ENCODE results near the gene TMEM91.
"Not testable (repeated sequence)": the region's sequence is repeated elsewhere in the genome, so short reads cannot be mapped to it uniquely, and the experiment has no call there.

The TMEM91 gene

GRCh38 chr19:41353466-41354342, 22.6 kb upstream of the TMEM91 start, which contains the start of gene TGFB1:
TGFB1 (minus strand) TSS chr19:41353922; CDS start chr19:41353044, 878 bp downstream.
- DNase-seq (ENCODE audit: low read depth in 2 of 2) = peak; percentile 82 to 86

- no peak for DNase-seq (ENCODE audit: low read depth in 2 of 2)
These were observed 21.9 kb upstream of the TMEM91 start for GRCh38 chr19:41354343-41354953.

- DNase-seq (ENCODE audit: low read depth in 2 of 2) = no peak
These were observed 21.3 kb upstream of the TMEM91 start for GRCh38 chr19:41355035-41355434.

GRCh38 chr19:41355802-41356201, 20.5 kb upstream of the TMEM91 start:
- DNase-seq (ENCODE audit: low read depth in 2 of 2) = no peak

DNA sequence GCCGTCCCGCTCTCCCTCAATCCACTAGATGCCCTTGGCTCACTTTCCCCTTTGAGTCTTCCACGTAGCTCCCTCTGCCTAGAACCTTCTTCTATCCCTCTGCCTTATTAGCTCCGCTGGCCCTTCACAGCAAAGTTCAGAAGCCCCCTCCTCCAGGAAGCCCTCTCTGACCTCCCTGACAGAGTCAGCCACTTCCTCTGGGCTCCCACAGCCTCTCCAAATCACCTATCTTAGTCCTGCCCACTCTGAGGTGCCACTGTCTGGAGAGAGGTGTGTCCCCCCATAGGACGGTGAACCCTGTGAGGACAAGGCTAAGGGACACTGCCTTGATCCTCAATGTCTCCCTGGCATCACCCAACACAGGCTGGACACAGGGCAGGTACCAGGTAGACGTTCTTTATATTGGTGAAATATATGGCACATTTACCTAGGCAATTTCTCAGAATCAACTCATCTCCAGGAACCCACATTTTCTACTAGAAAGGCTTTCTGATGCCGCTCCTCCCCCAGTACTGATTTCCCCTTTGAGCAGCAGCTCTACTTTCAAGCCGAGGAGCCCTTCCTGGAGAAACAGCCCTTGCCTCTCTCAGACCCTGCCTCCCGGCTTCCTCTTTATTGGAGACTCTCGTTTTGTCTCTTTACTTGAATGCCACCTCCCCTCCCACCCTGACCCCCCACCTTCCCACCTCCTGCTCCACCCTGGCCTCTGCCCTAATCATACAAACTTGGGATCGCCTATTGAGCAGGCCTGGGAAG, 19.2 kb upstream of the TMEM91 start:
- DNase-seq (ENCODE audit: low read depth in 2 of 2) = no peak

GRCh38 chr19:41357746-41358145, 18.6 kb upstream of the TMEM91 start:
- DNase-seq (ENCODE audit: low read depth in 2 of 2) = no peak

DNA sequence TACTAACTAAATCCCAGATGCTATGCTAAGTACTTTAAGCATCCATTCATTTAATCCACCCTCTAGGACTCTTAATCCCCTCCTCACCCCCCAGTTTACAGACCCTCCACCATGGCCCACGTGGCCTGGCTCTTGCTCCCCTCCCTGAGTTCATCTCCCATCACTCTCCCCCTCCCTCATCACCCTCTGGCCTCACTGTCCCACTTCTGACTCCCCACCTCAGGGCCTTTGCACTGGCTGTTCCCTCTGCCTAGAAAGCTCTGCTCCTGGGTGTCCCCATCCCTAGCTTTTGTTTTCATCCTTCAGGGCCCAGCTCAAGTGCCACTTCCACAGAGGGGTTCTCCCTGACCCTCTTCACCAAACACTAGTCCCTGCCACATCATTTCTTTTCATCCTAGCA, 16.6 kb upstream of the TMEM91 start:
- DNase-seq (ENCODE audit: low read depth in 2 of 2) = no peak

GRCh38 chr19:41362143-41362847, 14.0 kb upstream of the TMEM91 start:
- no peak for DNase-seq (ENCODE audit: low read depth in 2 of 2)

DNA sequence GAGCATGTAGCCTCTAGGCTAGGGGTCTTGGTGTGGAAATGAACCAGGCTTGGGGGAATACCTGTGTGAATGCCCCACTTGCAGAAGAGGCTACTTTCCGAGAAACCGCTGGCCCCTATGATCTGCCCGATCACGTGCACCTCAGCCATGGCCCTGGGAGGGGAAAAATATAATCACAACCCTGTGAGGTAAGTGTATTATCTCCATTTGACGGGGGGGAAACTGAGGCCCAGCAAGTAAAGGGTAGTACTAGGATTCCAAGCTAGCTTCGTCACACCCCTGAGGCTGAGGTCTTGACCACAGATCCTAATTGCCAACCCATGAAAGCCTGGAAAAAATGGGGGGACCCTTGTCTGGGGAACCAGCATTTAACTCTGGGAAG, 13.0 kb upstream of the TMEM91 start:
- no peak for DNase-seq (ENCODE audit: low read depth in 2 of 2)

DNA sequence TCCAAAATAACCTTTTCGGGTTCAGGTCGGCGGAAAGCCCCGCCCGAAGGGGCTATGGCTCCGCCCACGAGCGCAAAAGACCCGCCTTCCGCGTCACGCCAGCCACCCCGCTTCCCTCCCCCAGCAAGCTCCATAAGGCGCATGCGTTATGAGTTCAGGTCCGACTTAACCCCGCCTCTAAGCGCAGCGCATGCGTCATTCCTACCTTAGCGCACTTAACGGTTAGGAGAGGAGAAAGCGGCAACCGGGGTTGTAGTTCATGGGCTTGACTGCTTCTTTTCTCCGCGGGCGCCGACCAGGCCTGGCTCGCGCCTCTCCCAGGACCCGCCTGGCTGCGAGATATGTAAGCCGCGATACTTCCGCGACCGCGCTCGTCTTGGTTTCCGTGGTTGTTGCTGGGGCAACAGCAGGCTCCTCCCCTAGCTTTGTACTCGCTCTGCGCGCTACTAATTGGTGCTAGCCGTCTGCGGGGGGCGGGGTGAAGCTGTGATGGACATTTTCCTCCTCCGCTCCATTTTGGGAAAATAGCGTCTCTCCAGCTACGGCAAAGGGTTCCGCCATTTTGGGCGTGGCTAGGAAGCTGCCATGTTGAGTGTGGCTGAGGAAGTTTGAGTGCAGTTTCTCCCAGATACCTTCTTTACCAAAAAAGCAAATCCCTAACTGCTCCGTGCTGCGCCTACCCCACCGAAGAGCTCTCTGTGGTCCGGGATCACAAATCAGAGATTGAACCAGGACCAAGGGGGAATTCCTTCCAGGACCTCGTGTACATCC, 12.4 kb upstream of the TMEM91 start, which contains the start of gene B9D2:
B9D2 (minus strand) TSS at position 397 of the 771 bp plus-strand sequence. CDS start 630 bp downstream, outside the sequence.
- peak; percentile 95 to 98 for DNase-seq (ENCODE audit: low read depth in 2 of 2)

- DNase-seq (ENCODE audit: low read depth in 2 of 2) = no peak
These were observed 11.6 kb upstream of the TMEM91 start for GRCh38 chr19:41364524-41365391.

- no peak for DNase-seq (ENCODE audit: low read depth in 2 of 2)
These were observed 10.2 kb upstream of the TMEM91 start for GRCh38 chr19:41366089-41366488.

- no peak for DNase-seq (ENCODE audit: low read depth in 2 of 2)
These were observed 8.5 kb upstream of the TMEM91 start for GRCh38 chr19:41367848-41368301.

GRCh38 chr19:41369769-41370168, 6.6 kb upstream of the TMEM91 start:
- no peak for DNase-seq (ENCODE audit: low read depth in 2 of 2)

DNA sequence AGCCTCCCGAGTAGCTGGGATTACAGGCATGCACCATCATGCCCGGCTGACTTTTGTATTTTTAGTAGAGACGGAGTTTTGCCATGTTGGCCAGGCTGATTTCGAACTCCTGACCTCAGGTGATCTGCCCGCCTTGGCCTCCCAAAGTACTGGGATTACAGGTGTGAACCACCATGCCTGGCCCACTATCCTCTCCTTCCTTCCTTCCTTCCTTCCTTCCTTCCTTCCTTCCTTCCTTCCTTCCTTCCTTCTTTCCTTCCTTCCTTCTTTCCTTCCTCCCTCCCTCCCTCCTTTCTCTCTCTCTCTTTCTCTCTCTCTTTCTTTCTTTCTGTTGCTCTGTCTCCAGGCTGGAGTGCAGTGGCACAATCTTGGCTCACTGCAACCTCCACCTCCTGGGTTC, 5.2 kb upstream of the TMEM91 start:
- DNase-seq (ENCODE audit: low read depth in 2 of 2) = not testable (repeated sequence)

- DNase-seq (ENCODE audit: low read depth in 2 of 2) = no peak
These were observed 4.8 kb upstream of the TMEM91 start for GRCh38 chr19:41371541-41371940.

GRCh38 chr19:41372501-41372900, 3.8 kb upstream of the TMEM91 start:
- no peak for DNase-seq (ENCODE audit: low read depth in 2 of 2)

GRCh38 chr19:41373993-41374392, 2.3 kb upstream of the TMEM91 start:
- no peak for DNase-seq (ENCODE audit: low read depth in 2 of 2)

GRCh38 chr19:41376998-41377365, 649 bp downstream of the TMEM91 start:
- DNase-seq (ENCODE audit: low read depth in 2 of 2) = no peak

All from stimulated activated CD4-positive, alpha-beta T cell treated with anti-CD3 and anti-CD28 coated beads, Interleukin-4, amount 100 ng/mL, for 48 hours (primary cell).